NCI-H82 treated with DMSO at 0.1 percent for 48 hours (cell line): ENCODE data around the gene BCAM.

Source experiments
- DNase-seq: peaks from one replicate; lab custom pipeline; 2025; ENCODE audit not compliant: unreplicated experiment; lab: John Stamatoyannopoulos, UW

BCAM gene

DNA sequence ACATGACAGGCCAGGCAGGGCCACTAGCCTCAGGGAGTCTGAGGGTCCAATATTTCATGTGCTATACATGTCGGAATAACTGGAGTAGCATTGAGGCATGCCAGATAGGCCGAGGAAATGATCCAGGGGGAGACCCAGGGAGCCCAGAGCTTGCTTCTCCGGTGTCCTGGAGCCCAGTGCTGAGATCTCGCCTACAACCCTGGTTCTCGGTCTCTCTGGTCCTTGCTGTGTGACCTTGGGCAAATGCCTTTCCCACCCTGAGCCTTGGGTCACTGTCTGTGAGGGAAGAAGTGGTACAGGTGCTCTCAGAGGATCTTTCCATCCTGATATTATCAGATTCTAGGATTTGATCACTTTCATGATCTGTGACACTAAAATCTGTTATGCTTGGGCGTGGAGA is 19.9 kb upstream of the BCAM start:
- DNase-seq, result no peak

DNA sequence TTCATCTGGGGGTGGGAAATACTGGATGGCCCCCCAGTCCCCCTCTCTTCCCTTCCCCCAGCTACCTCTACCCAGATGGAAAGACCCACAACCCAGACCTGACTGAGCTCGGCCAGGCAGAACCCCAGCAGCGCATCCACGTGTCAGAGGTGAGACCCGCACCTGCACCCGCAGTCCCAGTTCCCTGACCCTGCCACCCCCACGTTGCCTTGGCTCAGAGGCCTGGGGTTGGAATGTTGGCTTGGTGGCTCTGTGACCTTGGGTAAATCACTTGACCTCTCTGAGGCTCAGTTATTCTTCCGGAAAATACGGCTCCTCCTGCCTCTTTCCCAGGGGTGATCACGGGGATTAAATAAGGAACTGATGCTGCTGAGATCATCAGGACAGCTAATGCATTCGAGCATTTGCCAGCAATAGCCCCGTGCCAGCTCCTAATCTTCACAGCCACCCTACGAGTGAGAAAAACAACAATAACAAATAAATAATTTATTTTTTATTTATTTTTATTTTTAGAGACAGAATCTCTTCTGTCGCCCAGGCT is 18.9 kb upstream of the BCAM start:
- DNase-seq, result no peak

DNA sequence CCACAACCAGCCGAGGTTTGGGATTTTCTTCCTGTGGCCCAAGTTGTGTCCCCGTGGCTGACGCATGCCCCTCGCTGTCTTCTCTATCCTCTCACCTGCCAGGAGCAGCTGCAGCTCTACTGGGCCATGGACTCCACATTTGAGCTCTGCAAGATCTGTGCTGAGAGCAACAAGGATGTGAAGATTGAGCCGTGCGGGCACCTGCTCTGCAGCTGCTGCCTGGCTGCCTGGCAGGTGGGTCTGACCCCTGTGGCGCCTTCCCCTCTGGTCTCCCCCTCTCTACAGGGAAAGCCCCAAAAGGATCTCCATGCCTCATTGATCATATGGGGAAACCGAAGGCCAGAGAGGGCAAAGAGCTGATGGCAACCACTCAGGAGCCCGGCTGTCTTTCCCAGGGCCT is 16.6 kb upstream of the BCAM start:
- no peak for DNase-seq

DNA sequence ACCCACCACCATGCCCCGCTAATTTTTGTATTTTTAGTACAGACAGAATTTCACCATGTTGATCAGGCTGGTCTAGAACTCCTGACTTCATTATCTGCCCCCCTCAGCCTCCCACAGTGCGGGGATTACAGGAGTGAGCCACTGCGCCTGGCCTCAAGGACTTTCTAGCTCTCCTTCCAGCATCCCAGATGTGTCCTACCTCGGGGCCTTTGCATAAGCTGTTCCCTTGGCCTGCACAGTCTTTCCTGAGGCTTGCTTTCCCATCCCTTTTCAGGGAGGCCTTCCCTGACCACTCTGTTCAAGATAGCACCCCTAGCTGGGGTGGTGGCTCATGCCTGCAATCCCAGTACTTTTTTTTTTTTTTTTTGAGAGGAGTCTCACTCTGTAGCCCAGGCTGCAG is 14.3 kb upstream of the BCAM start:
- DNase-seq, result no peak

DNA sequence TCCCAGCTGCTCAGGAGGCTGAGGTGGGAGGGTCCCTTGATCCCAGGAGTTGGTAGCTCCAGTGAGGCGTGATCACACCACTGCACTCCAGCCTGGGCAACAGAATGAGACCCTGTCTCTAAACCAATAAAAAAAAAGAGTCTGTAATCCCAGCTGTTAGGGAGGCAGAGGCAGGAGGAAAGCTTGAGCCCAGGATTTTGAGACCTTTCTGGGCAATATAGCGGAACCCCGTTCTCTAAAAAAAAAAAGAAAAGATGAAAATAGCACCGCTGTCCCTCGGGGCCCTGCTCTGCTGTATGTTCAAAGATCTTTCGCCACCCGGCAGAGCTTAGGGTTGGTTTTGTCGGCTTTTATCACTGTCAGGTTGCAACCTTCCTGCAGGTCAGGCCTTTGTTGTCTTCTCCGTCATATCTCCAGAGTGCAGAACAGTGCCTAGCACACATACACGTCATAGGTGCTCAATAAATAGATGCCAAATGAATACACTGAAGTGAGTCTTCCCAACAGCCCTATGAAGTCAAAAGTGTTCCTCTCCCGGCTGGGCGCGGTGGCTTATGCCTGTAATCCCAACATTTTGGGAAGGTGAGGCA is 13.4 kb upstream of the BCAM start:
- DNase-seq, result no peak

DNA sequence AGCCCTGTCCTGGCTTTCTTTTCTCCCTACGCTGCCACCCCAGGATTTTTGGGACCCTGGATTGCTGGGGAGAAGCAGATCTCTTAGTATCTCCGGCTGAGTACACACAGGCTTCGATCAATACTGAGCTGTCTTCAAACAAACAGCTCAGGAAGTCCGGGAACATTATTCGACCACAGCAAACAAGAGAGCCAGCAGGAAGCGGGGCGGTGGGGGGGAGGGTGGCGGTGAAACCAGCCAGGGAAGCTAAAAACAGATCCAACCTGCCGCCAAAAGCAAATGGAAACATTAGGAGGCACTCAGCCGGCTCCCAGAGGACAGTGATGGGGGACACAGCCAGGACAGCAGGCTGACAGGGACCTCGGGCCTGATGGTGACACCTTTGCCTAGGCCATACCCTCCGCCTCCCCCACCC is 12.2 kb upstream of the BCAM start:
- DNase-seq, result no peak

DNA sequence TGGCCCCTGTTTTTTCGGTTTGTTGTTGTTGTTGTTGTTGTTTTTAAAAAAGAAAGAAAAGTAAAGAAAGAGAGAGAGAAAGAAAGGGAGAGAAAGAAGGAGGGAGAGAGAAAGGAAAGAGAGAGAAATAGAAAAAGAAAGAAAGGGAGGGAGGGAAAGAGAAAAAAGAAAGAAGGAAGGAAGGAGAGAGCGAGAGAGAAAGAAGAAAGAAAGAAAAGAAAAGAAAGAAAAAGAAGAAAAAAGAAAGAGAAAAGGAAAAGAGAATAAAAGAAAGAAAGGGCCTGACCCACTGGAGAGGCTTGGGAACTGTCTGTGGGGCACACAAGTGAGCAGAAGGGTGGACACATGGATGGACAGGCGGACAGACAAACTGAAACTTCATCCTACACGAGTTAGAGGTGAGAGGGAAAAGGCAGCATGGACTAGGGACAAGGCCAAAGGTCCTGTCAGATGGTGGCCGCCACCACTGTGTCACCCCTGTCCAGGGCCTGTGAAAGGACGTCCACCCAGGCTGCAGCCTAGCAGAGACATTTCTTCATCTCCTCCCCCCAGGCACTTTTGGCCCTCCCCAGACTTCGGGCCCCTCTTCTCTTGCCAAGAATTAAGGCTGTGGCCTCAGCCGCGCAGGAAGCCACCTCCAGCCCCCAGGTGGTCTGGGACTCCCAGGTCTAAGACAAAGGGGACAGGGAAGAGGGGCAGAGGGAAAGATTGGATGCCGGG is 9.1 kb upstream of the BCAM start:
- no peak for DNase-seq

DNA sequence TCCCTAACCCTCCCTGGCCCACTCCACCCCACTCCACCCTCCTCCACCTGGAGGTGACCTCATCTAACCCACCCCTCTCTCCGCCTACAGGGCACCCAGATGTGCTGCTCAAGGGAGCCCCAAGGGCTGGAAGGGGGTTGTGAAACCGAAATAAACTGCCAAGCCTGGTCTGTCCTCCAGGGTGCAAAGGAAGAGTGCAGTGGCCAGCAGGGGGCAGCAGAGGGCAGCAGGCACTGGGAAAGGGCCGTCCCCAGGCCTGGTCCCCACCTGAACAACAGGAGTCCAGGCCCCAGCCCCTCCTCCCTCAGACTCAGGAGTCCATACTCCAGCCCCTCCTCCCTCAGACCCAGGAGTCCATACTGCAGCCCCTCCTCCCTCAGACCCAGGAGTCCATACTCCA is 8.4 kb upstream of the BCAM start:
- peak; percentile 37 for DNase-seq

DNA sequence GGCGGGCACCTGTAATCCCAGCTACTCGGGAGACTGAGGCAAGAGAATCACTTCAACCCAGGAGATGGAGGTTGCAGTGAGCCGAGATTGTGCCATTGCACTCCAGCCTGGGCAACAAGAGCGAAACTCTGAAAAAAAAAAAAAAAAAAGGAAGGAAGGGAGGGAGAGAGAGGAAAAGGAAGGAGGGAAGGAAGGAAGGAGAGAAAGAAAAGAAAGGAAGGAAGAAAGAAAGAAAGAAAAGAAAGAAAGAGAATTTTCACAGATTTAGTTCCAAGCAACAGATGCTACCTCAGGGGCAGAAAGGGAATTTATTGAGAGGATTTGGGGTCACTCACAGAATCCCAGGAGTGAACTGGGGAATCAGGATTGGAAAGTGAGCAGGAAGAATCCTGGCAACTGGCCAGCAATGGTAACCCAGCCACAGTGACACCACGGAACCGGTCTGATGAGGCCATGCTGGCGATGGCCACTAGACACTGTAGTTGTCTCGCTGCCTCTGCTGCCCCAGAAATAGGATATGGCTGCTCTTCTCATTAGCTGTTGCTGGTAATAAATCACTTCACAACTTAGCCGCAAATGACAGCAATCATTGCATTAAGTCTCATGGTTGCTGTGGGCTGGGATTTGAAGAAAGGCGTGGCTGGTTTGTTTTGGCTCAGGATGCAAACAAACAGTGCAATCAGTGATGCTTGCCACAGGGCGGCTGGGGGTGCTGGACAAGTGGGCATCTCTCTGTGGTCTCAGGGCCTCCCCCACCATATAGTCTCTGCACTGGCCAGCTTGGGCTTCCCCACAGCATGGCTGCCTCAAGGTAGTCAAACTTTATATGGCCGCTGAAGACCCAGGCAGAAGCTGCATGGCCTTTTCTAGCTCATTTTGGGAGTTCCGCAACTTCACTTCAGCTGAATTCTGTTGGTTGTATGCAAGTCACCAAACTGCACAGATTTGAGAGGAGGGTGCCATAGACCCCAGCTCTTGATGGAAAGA is 5.2 kb upstream of the BCAM start:
- peak; percentile 39 for DNase-seq

DNA sequence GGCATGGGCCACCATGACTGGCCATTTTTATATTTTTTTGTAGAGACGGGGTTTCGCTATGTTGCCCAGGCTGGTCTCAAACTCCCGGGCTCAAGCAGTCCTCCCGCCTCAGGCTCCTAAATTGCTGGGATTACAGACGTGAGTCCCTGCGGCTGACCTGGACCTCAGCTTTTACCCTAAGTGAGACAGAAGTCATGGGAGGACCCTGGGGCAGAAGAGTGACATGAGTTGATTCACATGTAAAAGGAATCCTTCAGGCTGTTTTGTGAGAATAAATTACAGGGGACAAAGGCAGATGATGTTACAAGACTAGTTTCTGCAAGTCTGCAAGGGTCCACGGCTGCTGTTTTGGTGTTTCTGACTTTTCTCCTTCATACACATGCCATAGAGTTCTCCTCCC is 2.6 kb upstream of the BCAM start:
- no peak for DNase-seq

DNA sequence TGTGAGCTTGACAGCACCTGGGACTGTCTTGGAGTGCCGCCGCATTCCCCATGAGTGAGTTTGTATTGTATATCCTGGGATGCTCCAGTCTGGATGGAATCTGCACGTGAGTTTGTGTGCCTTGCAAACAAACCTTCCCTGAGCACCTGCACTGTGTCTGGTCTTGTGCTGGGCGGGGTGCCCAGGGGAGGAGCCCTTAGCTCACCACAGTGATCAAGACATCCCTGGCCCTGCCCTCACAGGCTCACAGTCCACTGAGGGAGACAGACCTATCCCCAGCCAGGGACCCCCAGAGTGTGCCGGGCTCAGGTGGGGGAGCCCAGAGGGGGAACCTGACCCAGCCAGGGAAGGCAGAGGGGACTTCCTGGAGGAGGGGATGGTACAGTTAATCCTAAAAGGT is 1.7 kb upstream of the BCAM start:
- DNase-seq, result no peak

DNA sequence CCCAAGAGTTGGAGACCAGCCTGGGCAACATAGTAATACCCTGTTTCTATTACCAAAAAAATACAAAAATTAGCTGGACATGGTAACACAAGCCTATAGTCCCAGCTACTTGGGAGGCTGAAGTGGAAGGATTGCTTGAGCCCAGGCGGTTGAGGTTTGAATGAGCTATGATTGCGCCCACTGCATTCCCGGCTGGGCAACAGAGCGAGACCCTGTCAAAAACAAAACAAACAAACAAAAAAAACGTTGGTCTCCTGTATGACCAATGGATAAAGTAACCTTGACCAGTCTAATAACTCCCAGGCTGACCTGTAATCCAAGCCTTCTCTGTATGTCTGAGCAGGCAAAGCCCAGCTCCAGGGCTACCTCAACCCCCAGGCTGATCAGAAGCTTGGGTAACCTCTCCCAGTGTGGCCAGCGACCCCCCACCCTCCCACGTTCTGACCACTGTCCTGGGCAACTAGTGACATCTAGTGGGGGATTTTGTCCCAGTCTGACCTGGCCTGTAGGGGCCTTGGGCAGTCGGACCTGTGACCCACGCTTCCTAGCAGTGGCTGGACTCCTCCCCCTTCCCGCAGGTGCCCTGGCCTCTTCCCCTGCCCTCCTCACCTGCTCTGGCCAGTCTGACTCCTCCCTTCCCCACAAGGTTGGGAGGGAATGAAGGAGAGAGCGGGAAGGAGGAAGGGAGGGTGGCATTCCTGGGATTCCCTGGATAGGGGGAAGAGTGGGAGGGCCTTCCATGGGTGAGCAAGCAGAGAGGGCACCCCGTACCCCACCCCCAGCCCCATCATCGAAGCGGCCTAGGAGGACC is 1.0 kb upstream of the BCAM start:
- no peak for DNase-seq

DNA sequence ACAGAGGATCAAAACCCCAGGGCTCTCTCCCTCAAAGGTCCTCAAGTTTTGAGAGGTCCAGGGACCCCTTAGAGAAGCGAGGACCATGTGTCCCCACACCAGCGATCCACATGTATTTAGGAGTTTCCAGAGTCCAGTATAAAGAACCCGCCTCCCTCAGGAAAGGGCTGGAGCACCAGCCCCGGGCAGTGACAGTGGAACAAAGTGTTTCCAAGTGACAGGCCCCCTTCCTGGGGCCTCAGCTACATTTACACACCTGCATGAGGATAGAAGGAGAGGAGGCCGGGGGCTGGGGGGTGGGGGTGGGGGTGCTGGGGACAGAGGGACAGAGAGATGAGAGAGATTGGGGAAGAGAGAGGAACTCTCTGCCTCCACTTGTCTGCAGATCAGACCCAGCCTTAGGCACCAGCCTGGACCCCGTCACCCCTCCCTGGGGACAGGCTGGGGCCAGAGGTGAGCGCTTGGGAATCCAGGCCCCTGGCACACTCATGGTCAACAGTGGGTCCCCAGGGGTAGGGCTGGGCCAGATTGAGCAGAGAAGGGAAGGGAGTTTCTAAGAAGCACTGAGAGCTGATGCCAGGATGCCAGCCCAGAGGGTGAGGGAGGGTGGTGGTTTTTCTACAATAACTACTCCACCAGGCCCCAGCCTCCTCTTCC is 802 bp downstream of the BCAM start:
- DNase-seq, result no peak

DNA sequence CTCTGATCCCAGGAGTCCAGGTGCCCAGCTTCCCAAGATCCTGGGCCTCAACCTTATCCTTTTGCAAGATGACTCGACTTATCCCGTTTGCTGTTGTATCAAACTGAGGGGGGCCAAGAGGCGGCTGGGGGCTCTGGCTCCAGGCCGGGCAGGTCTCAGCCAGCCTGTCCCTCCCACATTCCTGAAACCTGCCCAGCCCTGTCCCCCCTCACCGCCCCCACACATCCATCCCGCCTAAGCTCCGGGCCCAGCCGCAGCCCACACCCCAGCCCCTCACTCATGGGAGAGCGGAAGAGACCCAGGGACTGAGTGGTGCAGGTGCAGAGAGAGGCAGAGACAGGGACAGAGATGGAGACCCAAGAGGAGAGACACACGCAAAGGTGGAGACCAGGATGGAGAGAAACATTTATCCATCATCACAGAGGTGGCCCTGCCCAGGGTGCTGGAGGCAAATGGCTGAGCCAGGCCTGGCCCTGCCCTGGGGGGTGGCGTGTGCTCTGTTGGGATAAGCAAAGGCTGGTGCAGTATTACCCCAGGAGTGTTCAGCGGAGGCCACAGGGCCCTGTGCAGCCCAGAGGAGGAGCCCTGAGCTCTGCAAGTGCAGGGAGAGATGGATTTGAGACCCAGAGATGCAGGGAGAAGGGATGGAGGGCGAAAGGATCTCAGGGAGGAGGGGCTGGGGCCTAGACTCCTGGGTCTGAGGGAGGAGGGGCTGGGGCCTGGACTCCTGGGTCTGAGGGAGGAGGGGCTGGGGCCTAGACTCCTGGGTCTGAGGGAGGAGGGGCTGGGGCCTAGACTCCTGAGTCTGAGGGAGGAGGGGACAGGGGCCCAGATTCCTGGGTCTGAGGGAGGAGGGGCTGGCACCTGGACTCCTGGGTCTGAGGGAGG is 1.6 kb downstream of the BCAM start:
- no peak for DNase-seq

DNA sequence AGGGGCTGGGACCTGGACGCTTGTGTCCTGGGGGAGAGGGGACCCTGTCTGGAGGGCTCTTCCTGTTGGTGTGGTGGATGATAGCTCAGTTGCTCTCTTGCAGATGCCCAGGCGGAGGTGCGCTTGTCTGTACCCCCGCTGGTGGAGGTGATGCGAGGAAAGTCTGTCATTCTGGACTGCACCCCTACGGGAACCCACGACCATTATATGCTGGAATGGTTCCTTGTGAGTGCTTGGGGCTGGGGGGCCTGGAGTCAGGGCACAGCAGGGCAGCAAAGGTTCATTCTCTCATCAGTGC is 2.2 kb downstream of the BCAM start:
- no peak for DNase-seq

DNA sequence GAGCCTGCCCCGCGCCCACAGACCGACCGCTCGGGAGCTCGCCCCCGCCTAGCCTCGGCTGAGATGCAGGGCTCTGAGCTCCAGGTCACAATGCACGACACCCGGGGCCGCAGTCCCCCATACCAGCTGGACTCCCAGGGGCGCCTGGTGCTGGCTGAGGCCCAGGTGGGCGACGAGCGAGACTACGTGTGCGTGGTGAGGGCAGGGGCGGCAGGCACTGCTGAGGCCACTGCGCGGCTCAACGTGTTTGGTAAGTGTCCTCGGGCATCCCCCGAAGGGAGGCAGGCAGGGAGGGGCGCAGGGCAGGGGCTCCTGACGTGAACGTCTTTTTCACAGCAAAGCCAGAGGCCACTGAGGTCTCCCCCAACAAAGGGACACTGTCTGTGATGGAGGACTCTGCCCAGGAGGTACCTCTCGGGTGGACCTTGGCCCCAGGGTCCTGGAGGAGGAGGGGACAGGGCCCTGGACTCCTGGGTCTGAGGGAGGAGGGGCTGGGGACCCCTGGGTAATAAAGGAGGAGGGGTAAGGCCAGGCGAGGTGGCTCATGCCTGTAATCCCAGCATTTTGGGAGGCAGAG is 3.3 kb downstream of the BCAM start:
- DNase-seq, result no peak

DNA sequence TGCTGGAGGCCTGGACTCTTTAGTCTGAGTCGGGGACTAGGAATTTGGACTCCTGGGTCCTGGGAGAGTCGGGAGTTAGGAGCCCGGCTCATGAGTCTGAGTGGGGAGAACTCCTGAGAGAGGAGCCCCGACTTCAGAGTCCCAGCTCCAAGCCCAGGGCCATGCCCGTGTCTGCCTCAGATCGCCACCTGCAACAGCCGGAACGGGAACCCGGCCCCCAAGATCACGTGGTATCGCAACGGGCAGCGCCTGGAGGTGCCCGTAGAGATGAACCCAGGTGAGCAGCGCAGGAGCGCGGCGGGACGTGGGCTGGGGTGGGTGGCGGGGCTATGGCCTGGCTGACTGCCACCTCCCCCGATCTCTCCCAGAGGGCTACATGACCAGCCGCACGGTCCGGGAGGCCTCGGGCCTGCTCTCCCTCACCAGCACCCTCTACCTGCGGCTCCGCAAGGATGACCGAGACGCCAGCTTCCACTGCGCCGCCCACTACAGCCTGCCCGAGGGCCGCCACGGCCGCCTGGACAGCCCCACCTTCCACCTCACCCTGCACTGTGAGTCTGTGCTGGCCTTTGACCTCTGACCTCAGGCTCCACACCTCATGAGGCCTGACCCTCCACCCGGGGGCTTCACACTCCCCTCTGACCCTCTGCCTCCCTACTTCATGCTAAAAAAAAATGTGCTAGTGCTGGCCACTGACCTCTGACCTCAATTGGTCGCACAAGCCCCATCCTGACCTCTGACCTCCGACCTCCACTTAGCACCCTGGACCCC is 4.4 kb downstream of the BCAM start:
- no peak for DNase-seq

DNA sequence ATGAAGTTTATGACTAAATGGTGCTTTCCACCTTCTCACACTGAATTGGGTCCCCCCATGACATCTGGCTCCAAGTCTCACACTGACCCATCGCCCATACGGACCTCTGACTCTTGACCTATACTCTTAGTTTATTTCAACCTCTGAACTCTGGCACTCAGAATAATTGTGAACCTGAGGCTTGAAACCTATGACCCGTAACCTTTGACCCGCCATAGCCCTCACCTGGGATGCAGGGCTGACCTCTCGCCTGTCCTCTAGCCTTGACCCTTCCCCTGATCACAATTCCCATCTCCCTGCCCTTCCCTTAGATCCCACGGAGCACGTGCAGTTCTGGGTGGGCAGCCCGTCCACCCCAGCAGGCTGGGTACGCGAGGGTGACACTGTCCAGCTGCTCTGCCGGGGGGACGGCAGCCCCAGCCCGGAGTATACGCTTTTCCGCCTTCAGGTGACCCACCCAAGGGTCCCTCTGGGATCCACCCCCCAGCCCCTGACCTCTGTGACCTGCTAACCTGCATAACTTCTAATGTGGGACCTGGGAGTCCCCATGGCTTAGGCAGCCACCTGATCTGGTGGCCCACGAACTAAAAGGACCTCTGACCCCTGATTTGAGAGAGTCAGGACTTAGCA is 5.1 kb downstream of the BCAM start:
- no peak for DNase-seq
